HG02798 (cell line): Measurements from ENCODE around the gene OCA2.

ENCODE experiments used
- ATAC-seq: cut with Tn5 transposase; IDR thresholded peaks from one replicate; pipeline ENCODE4 v1.9.1; 2021; ENCODE audit warnings: mild to moderate bottlenecking; ENCODE audit not compliant: unreplicated experiment, poor library complexity

The OCA2 gene

GRCh38 chr15:27804569-27805260 is 294.4 kb downstream of the OCA2 start:
- ATAC-seq, result no peak

GRCh38 chr15:27798807-27799206 is 300.3 kb downstream of the OCA2 start:
- ATAC-seq, result no peak

GRCh38 chr15:27797765-27798164 is 301.4 kb downstream of the OCA2 start:
- no peak for ATAC-seq

- ATAC-seq, result no peak
These were observed 302.5 kb downstream of the OCA2 start for GRCh38 chr15:27796405-27797320.

- ATAC-seq, result no peak
These were observed 306.3 kb downstream of the OCA2 start for GRCh38 chr15:27792756-27793264.

- ATAC-seq, result no peak
These were observed 308.8 kb downstream of the OCA2 start for GRCh38 chr15:27790270-27790669.

- ATAC-seq, result no peak
These were observed 311.2 kb downstream of the OCA2 start for GRCh38 chr15:27787931-27788330.

- ATAC-seq, result no peak
These were observed 315.0 kb downstream of the OCA2 start for GRCh38 chr15:27784107-27784506.

GRCh38 chr15:27783678-27784077 is 315.4 kb downstream of the OCA2 start:
- no peak for ATAC-seq

GRCh38 chr15:27782125-27782524 is 317.0 kb downstream of the OCA2 start:
- no peak for ATAC-seq

- no peak for ATAC-seq
These were observed 322.6 kb downstream of the OCA2 start for GRCh38 chr15:27776501-27776900.

- ATAC-seq, result no peak
These were observed 324.5 kb downstream of the OCA2 start for GRCh38 chr15:27774638-27775037.

GRCh38 chr15:27774191-27774590 is 324.9 kb downstream of the OCA2 start:
- no peak for ATAC-seq

GRCh38 chr15:27771892-27772291 is 327.2 kb downstream of the OCA2 start:
- ATAC-seq, result no peak

GRCh38 chr15:27770769-27771554 is 328.2 kb downstream of the OCA2 start:
- ATAC-seq, result no peak

- no peak for ATAC-seq
These were observed 329.0 kb downstream of the OCA2 start for GRCh38 chr15:27770086-27770607.

- ATAC-seq, result no peak
These were observed 329.5 kb downstream of the OCA2 start for GRCh38 chr15:27769652-27770051.

- ATAC-seq, result no peak
These were observed 330.2 kb downstream of the OCA2 start for GRCh38 chr15:27768732-27769475.

GRCh38 chr15:27767918-27768640 is 331.0 kb downstream of the OCA2 start:
- no peak for ATAC-seq
